ENCODE measurements around the gene XCR1. TPM values are rescaled to one million over a fixed set of nuclear protein-coding genes. Genes with fewer than 3 reads are reported as not detected.

The XCR1 gene, protein sequence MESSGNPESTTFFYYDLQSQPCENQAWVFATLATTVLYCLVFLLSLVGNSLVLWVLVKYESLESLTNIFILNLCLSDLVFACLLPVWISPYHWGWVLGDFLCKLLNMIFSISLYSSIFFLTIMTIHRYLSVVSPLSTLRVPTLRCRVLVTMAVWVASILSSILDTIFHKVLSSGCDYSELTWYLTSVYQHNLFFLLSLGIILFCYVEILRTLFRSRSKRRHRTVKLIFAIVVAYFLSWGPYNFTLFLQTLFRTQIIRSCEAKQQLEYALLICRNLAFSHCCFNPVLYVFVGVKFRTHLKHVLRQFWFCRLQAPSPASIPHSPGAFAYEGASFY
- total RNA-seq (2014; rRNA removed; shearing (Covaris generic)) (not detected in 2 replicates), total RNA-seq (2022) (not detected in 2 replicates), Bru-seq, nascent RNA (not detected), BruChase-seq, experiment 1, labeled RNA remaining after a 6-hour chase (not detected), BruChase-seq, experiment 2, labeled RNA remaining after a 2-hour chase (not detected)
- long read RNA-seq, result 0 reads

DNA sequence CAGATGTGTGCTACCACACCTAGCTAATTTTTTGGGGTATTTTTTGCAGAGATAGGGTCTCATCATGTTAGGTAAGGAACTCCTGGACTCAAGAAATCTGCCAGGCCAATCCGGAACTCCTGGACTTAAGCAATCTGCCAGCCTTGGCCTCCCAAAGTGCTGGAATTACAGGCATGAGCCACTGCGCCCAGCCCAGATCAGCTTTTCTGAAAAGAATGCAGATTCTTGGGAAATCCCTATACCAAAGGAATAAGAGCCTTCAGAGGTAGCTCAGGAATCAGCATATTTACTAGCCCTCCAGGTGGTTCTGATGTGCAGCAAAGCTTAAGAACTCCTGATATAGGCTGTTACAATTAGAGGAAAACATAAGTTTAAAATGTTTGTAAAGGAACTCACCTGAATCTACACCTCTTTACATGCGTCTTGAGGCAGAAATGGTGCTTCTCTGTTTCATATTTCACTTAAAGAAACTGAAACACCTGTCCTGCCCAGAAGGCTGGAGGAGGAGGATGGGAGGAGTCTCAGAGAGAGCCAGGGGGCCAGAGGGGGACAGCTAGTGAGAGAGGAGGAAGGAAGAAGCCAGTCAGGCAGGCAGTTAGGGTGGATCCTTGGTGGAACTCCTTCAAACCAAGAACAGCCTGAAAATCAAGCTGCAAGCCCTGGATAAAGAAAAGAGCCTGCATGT is at the start of gene XCR1:
Gene XCR1 (minus strand): TSS at position 463 of the 685 bp plus-strand sequence. CDS start 5,536 bp downstream, outside the sequence.
- no peaks in the 10 kb centered on the region for H3K36me3 ChIP-seq (ENCODE audit: insufficient read depth, low read length)
- BruUV-seq (replicated peaks), result no TSS peak
- intact Hi-C loops (cut with micrococcal nuclease; ENCODE audit: unreplicated experiment), result no loop called here
- H2AFZ ChIP-seq (ENCODE audit: low read length), result no peak within 1 kb of the TSS
- H3K4me2 ChIP-seq (ENCODE audit: low read length), result no peak within 1 kb of the TSS
- H4K20me1 ChIP-seq (ENCODE audit: insufficient read depth, low read length), result no peaks in the 10 kb centered on the region
- ChIA-PET CTCF (ENCODE audit: unreplicated experiment) (no interaction called here), POLR2A (interaction anchor here (1.2 kb wide), 1 partner anchor 25 kb away, joined by 3 read pairs; no protein-coding TSS in a partner anchor)
- no peaks in the 10 kb centered on the region for H3K4me1 ChIP-seq (ENCODE audit: insufficient read depth, low read length, poor library complexity, severe bottlenecking)
- peaks cover 11% of the 10 kb centered on the region for H3K9me3 ChIP-seq (ENCODE audit: low read length)
- no peak for DNase-seq (ENCODE audit: low spot score)
- no peak within 1 kb of the TSS for H3K4me3 ChIP-seq (ENCODE audit: low read depth, low read length, poor library complexity, severe bottlenecking)
- H3K27ac ChIP-seq (ENCODE audit: low read depth, low read length, poor library complexity, severe bottlenecking), result no peak within 1 kb of the TSS
- H3K79me2 ChIP-seq (ENCODE audit: insufficient read depth, low read depth, low read length), result no peaks in the 10 kb centered on the region
- H3K9me2 ChIP-seq (ENCODE audit: insufficient read depth, low read length), result no peaks in the 10 kb centered on the region
- TF ChIP-seq EZH2phosphoT487 (IDR thresholded peaks at IDR 0.05; ENCODE audit: borderline replicate concordance, low read depth, low read length), result no peak
- TF ChIP-seq, protein P1, sequence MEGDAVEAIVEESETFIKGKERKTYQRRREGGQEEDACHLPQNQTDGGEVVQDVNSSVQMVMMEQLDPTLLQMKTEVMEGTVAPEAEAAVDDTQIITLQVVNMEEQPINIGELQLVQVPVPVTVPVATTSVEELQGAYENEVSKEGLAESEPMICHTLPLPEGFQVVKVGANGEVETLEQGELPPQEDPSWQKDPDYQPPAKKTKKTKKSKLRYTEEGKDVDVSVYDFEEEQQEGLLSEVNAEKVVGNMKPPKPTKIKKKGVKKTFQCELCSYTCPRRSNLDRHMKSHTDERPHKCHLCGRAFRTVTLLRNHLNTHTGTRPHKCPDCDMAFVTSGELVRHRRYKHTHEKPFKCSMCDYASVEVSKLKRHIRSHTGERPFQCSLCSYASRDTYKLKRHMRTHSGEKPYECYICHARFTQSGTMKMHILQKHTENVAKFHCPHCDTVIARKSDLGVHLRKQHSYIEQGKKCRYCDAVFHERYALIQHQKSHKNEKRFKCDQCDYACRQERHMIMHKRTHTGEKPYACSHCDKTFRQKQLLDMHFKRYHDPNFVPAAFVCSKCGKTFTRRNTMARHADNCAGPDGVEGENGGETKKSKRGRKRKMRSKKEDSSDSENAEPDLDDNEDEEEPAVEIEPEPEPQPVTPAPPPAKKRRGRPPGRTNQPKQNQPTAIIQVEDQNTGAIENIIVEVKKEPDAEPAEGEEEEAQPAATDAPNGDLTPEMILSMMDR (conservative IDR thresholded peaks at IDR 0.05; ENCODE audit: low read length), result no peak

- intact Hi-C loops (cut with micrococcal nuclease; ENCODE audit: unreplicated experiment), result loop anchor here (5.0 kb wide), 1 partner anchor 1039 kb away; no protein-coding TSS in a partner anchor
- POLR2A ChIA-PET, result interaction anchor here (1.3 kb wide), 1 partner anchor 104 kb away, joined by 7 read pairs; no protein-coding TSS in a partner anchor
Measured at GRCh38 chr3:46076606-46077005, 49.3 kb upstream of the XCR1 start.

More at GRCh38 chr3:46076606-46077005, 49.3 kb upstream of the XCR1 start:
- TF ChIP-seq, protein P1 (conservative IDR thresholded peaks at IDR 0.05; ENCODE audit: low read length), result no peak
- TF ChIP-seq EZH2phosphoT487 (IDR thresholded peaks at IDR 0.05; ENCODE audit: borderline replicate concordance, low read depth, low read length), result no peak
- H3K9me3 ChIP-seq (ENCODE audit: low read length), result no peaks in the 10 kb centered on the region; the same call in 1 of the 2 replicates
- no peaks in the 10 kb centered on the region for H4K20me1 ChIP-seq (ENCODE audit: insufficient read depth, low read length)
- no peak overlapping the region for H2AFZ ChIP-seq (ENCODE audit: low read length)
- H3K79me2 ChIP-seq (ENCODE audit: insufficient read depth, low read depth, low read length), result no peaks in the 10 kb centered on the region
- no peak for DNase-seq (ENCODE audit: low spot score)
- H3K27ac ChIP-seq (ENCODE audit: low read depth, low read length, poor library complexity, severe bottlenecking), result no peak overlapping the region
- no peaks in the 10 kb centered on the region for H3K36me3 ChIP-seq (ENCODE audit: insufficient read depth, low read length)
- H3K9me2 ChIP-seq (ENCODE audit: insufficient read depth, low read length), result no peaks in the 10 kb centered on the region
- H3K4me3 ChIP-seq (ENCODE audit: low read depth, low read length, poor library complexity, severe bottlenecking), result no peak overlapping the region
- H3K4me2 ChIP-seq (ENCODE audit: low read length), result no peak overlapping the region
- BruUV-seq (replicated peaks), result no TSS peak
- CTCF ChIA-PET (ENCODE audit: unreplicated experiment), result no interaction called here
- no peaks in the 10 kb centered on the region for H3K4me1 ChIP-seq (ENCODE audit: insufficient read depth, low read length, poor library complexity, severe bottlenecking)
